HG03442 (cell line): ENCODE results near the gene SPECC1L.

Experiments
- ATAC-seq: cut with Tn5 transposase; IDR thresholded peaks from one replicate; pipeline ENCODE4 v1.9.1; 2021; ENCODE audit warnings: mild to moderate bottlenecking, moderate library complexity; ENCODE audit not compliant: unreplicated experiment

The SPECC1L gene

GRCh38 chr22:24459911-24460310 is 189.3 kb downstream of the SPECC1L start:
- ATAC-seq = no peak

- no peak for ATAC-seq
Observed at GRCh38 chr22:24460418-24461089, 189.9 kb downstream of the SPECC1L start.

GRCh38 chr22:24463071-24463760 is 192.6 kb downstream of the SPECC1L start:
- ATAC-seq = no peak

GRCh38 chr22:24465566-24465965 is 194.9 kb downstream of the SPECC1L start:
- no peak for ATAC-seq

GRCh38 chr22:24465975-24466374 is 195.3 kb downstream of the SPECC1L start:
- no peak for ATAC-seq

- no peak for ATAC-seq
Observed at GRCh38 chr22:24466716-24467328, 196.2 kb downstream of the SPECC1L start.

- ATAC-seq = no peak
Observed at GRCh38 chr22:24467340-24467739, 196.7 kb downstream of the SPECC1L start.
